H1 (cell line): ENCODE results near the gene ASB4.

Source experiments
- CEBPB ChIP-seq: IDR thresholded peaks from 2 replicates; pipeline ENCODE4 v1.6.1; 2012; ENCODE audit warnings: low read depth, low read length
- CREB1 ChIP-seq: IDR thresholded peaks from 2 replicates; pipeline ENCODE4 v1.6.1; 2012; ENCODE audit warnings: inconsistent platforms
- CTCF ChIP-seq, 3 experiments: IDR thresholded peaks; 1 replicate in 2 of 3; 2 replicates in 1 of 3; pipeline versions ENCODE4 v1.5.1 to v1.6.1; 2011; ENCODE audit warnings: low read length in 3 of 3, mild to moderate bottlenecking in 3 of 3, inconsistent platforms in 2 of 3, low read depth in 1 of 3, moderate library complexity in 1 of 3; ENCODE audit not compliant: insufficient read depth in 1 of 3; ENCODE audit errors: control extremely low read depth in 1 of 3
- GABPA ChIP-seq: IDR thresholded peaks from 2 replicates; pipeline ENCODE4 v1.6.1; 2011; ENCODE audit warnings: mild to moderate bottlenecking, low read length, moderate library complexity, borderline replicate concordance; ENCODE audit not compliant: insufficient read depth
- JUN ChIP-seq: IDR thresholded peaks from 2 replicates; pipeline ENCODE4 v1.6.1; 2011; ENCODE audit warnings: low read depth, mild to moderate bottlenecking, improper control_type of control experiment, low read length
- POLR2A ChIP-seq, 2 experiments: IDR thresholded peaks; 1 replicate in 1 of 2; 2 replicates in 1 of 2; pipeline ENCODE4 v1.6.1; 2011; ENCODE audit warnings: low read depth in 2 of 2, low read length in 2 of 2, mild to moderate bottlenecking in 2 of 2; ENCODE audit errors: control extremely low read depth in 1 of 2
- POLR2AphosphoS5 ChIP-seq: IDR thresholded peaks from 2 replicates; pipeline ENCODE4 v1.6.1; 2011; ENCODE audit warnings: low read depth, low read length
- RAD21 ChIP-seq, 2 experiments: IDR thresholded peaks in 1 of 2; conservative IDR thresholded peaks in 1 of 2; 2 replicates each; pipeline ENCODE4 v1.6.1; 2011; ENCODE audit warnings: low read depth in 2 of 2, low read length in 2 of 2, improper control_type of control experiment in 1 of 2, inconsistent platforms in 1 of 2, mild to moderate bottlenecking in 1 of 2, moderate library complexity in 1 of 2
- RFX5 ChIP-seq: IDR thresholded peaks from 2 replicates; pipeline ENCODE4 v1.6.1; 2011; ENCODE audit warnings: low read depth, low read length, improper control_type of control experiment, borderline replicate concordance
- TCF12 ChIP-seq: IDR thresholded peaks from 2 replicates; pipeline ENCODE4 v1.6.1; 2011; ENCODE audit warnings: low read depth, mild to moderate bottlenecking, low read length
- ZNF274 ChIP-seq: IDR thresholded peaks from 2 replicates; pipeline ENCODE4 v1.7.0; 2012; ENCODE audit warnings: low read length, borderline replicate concordance; ENCODE audit errors: extremely low read depth

- TF ChIP-seq TCF12 = no peak
- no peak for TF ChIP-seq RAD21 (IDR thresholded peaks at IDR 0.05 in 1 of 2, conservative IDR thresholded peaks at IDR 0.05 in 1 of 2; ENCODE audit: low read depth in 2 of 2, low read length in 2 of 2)
- no peak for TF ChIP-seq POLR2AphosphoS5
- no peak for TF ChIP-seq GABPA
- no peak for TF ChIP-seq JUN
- no peak for TF ChIP-seq CEBPB
- no peak for TF ChIP-seq CTCF (IDR thresholded peaks at IDR 0.05; ENCODE audit: control extremely low read depth in 1 of 3, insufficient read depth in 1 of 3, low read depth in 1 of 3, low read length in 3 of 3)
- TF ChIP-seq ZNF274 = no peak
- TF ChIP-seq RFX5 = no peak
- no peak for TF ChIP-seq CREB1
- TF ChIP-seq POLR2A (IDR thresholded peaks at IDR 0.05; ENCODE audit: control extremely low read depth in 1 of 2, low read depth in 2 of 2, low read length in 2 of 2) = no peak
These were observed 4.6 kb downstream of the ASB4 start for GRCh38 chr7:95490231-95490762.
